ENCODE measurements around the gene SLC1A2.

GRCh38 chr11:35292279-35292678 is 127.1 kb downstream of the SLC1A2 start:
- TF ChIP-seq EZH2phosphoT487 (IDR thresholded peaks at IDR 0.05; ENCODE audit: borderline replicate concordance, low read depth, low read length) (no peak), CTCF (conservative IDR thresholded peaks at IDR 0.05; ENCODE audit: low read length) (no peak)
